ENCODE data around the gene HOXA11.

Gene HOXA11

GRCh38 chr7:27167916-27168264 lies 17.1 kb downstream of the HOXA11 start:
- no peak for DNase-seq

- DNase-seq, result no peak
Observed at GRCh38 chr7:27166531-27167505, 18.2 kb downstream of the HOXA11 start.

GRCh38 chr7:27165996-27166530 lies 19.0 kb downstream of the HOXA11 start:
- DNase-seq, result no peak

GRCh38 chr7:27165089-27165995 lies 19.7 kb downstream of the HOXA11 start, which contains the start of gene HOXA9:
TSS of gene HOXA9 (minus strand) at chr7:27165537. CDS start at chr7:27165457, 80 bp downstream.
- no peak for DNase-seq

- DNase-seq, result no peak
Observed at GRCh38 chr7:27164367-27165088, 20.5 kb downstream of the HOXA11 start.

- DNase-seq, result no peak
Observed at GRCh38 chr7:27164045-27164366, 21.0 kb downstream of the HOXA11 start.

- DNase-seq, result no peak
Observed at GRCh38 chr7:27163288-27164044, 21.6 kb downstream of the HOXA11 start.

GRCh38 chr7:27162561-27163287 lies 22.3 kb downstream of the HOXA11 start:
- DNase-seq, result no peak

- DNase-seq, result no peak
Observed at GRCh38 chr7:27161721-27162560, 23.1 kb downstream of the HOXA11 start.

GRCh38 chr7:27161214-27161720 lies 23.8 kb downstream of the HOXA11 start:
- DNase-seq, result no peak

GRCh38 chr7:27160546-27161213 lies 24.4 kb downstream of the HOXA11 start:
- DNase-seq, result peak; percentile 68 to 83 (median 76)

GRCh38 chr7:27160145-27160545 lies 24.9 kb downstream of the HOXA11 start:
- DNase-seq, result no peak

GRCh38 chr7:27159266-27160144 lies 25.5 kb downstream of the HOXA11 start:
- no peak for DNase-seq

- no peak for DNase-seq
Observed at GRCh38 chr7:27158436-27159265, 26.4 kb downstream of the HOXA11 start.

- no peak for DNase-seq
Observed at GRCh38 chr7:27157702-27158431, 27.2 kb downstream of the HOXA11 start.

- DNase-seq, result no peak
Observed at GRCh38 chr7:27156916-27157701, 27.9 kb downstream of the HOXA11 start.
